HFFc6 (cell line): Measurements from ENCODE around the gene AFAP1. TPM values are rescaled to one million over a fixed set of nuclear protein-coding genes. Genes with fewer than 3 reads are reported as not detected.

Experiments used
- DNase-seq: peaks from one replicate; pipeline ENCODE4 v3.0.0-alpha.2; 2018
- H3K27ac Mint-ChIP-seq: 2 replicates; pipeline ENCODE4 v1.8.0; 2020; ENCODE audit warnings: mild to moderate bottlenecking, mixed read lengths
- H3K27me3 Mint-ChIP-seq: 2 replicates; pipeline ENCODE4 v1.8.0; 2021; ENCODE audit warnings: mild to moderate bottlenecking, moderate library complexity, mixed read lengths; ENCODE audit not compliant: insufficient read depth
- H3K36me3 Mint-ChIP-seq: 2 replicates; pipeline ENCODE4 v1.8.0; 2021; ENCODE audit warnings: low read depth, mixed read lengths
- H3K4me1 Mint-ChIP-seq: 2 replicates; pipeline ENCODE4 v1.8.0; 2020; ENCODE audit warnings: low read depth, mixed read lengths
- H3K4me3 Mint-ChIP-seq: 2 replicates; pipeline ENCODE4 v1.8.0; 2020; ENCODE audit warnings: mild to moderate bottlenecking, moderate library complexity, mixed read lengths
- H3K9me3 Mint-ChIP-seq: 2 replicates; pipeline ENCODE4 v1.8.0; 2020; ENCODE audit warnings: mild to moderate bottlenecking, mixed read lengths
- CTCF ChIP-seq: fragments of 200-600 bp; sonication (generic); IDR thresholded peaks from 2 replicates; pipeline ENCODE4 v1.5.0; 2021; ENCODE audit warnings: antibody characterized with exemption, mild to moderate bottlenecking
- total RNA-seq, 6 experiments: library from RNA; stranded (reverse); fragmentation: NEBNext Ultra II Directional; extraction: Animal tissue kit (Norgen Biotek cat#: 25700); gene quantifications; 2 replicates in 1 of 6; 3 replicates in 5 of 6; pipeline ENCODE4 v1.2.3, GENCODE V29; 2021

Gene AFAP1
- total RNA-seq, 6 experiments from 2014 or later, result 99.7 to 116 (median 107) TPM

- DNase-seq, result no peak
- TF ChIP-seq CTCF, result no peak
- peak overlapping the region; percentile 45; the same call in 1 of the 2 replicates for H3K27ac Mint-ChIP-seq
- H3K4me1 Mint-ChIP-seq, result peaks cover 90% of the 10 kb centered on the region
- H3K9me3 Mint-ChIP-seq, result peaks cover 33% of the 10 kb centered on the region
- peaks cover 76% of the 10 kb centered on the region for H3K36me3 Mint-ChIP-seq
- H3K27me3 Mint-ChIP-seq, result peaks cover 42% of the 10 kb centered on the region
- no peak overlapping the region for H3K4me3 Mint-ChIP-seq
Measured at GRCh38 chr4:7806338-7807090, 133.1 kb downstream of the AFAP1 start.

DNA sequence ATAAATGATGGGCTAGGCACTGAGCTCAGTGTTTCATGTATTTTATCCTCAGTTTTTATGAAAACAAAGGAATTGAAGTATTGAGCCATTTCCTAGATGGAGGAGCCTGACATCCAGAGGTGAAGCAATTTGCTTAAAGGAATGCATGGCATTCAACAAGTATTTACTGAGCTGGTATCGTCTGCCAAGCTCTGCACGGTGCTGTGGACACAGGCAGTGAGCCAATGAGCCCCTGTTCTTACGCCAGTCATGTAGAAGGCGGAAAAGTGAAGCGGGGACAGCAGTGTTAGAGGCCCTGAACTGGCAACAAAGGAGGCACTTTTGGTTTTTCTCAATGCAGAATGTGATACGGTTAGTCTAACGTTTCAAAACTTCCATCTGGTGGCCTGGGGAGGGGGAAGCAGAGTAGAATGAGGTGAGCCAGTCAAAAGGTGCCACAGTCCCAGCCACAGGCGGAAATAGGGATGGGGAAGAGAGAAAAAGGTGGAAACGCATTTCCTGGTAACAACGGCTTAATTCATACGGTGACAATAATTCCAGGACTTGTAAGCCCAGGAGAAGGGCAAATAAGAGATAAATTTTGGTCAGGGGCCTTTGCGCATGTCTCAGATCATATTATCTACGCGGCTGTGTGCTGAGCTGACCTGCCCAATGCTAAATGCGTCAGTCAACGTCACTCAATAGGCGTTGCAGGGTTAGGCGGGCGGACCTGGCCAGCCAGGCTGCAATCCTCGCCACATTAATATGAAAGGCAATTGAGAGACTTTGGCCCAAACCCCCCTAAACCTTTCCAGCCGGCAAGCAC is 133.9 kb downstream of the AFAP1 start:
- H3K4me1 Mint-ChIP-seq, result peaks cover 85% of the 10 kb centered on the region

GRCh38 chr4:7804756-7805385 is 134.8 kb downstream of the AFAP1 start:
- Mint-ChIP-seq H3K27ac (peak overlapping the region; percentile 81), H3K27me3 (peaks cover 41% of the 10 kb centered on the region), H3K36me3 (peaks cover 72% of the 10 kb centered on the region), H3K9me3 (peaks cover 33% of the 10 kb centered on the region), H3K4me3 (peak overlapping the region; percentile 6; the same call in 1 of the 2 replicates), H3K4me1 (peaks cover 78% of the 10 kb centered on the region)
- TF ChIP-seq CTCF, result no peak
- DNase-seq, result no peak

More for the DNA sequence above, 133.9 kb downstream of the AFAP1 start:
- Mint-ChIP-seq H3K36me3 (peaks cover 72% of the 10 kb centered on the region), H3K9me3 (peaks cover 33% of the 10 kb centered on the region), H3K27ac (peak overlapping the region; percentile 81), H3K27me3 (peaks cover 42% of the 10 kb centered on the region), H3K4me3 (peak overlapping the region; percentile 73)
- peak; percentile 73 for DNase-seq
- no peak for TF ChIP-seq CTCF

GRCh38 chr4:7803992-7804755 is 135.5 kb downstream of the AFAP1 start:
- Mint-ChIP-seq H3K4me1 (peaks cover 71% of the 10 kb centered on the region), H3K4me3 (peak overlapping the region; percentile 6; the same call in 1 of the 2 replicates)

More at GRCh38 chr4:7803992-7804755, 135.5 kb downstream of the AFAP1 start:
- H3K27me3 Mint-ChIP-seq, result peaks cover 45% of the 10 kb centered on the region
- H3K36me3 Mint-ChIP-seq, result peaks cover 72% of the 10 kb centered on the region
- peak overlapping the region; percentile 78 for H3K27ac Mint-ChIP-seq
- peaks cover 33% of the 10 kb centered on the region for H3K9me3 Mint-ChIP-seq
- DNase-seq, result peak; percentile 54
- TF ChIP-seq CTCF, result peak; percentile 96
